Panc1 (cell line): ENCODE measurements around the gene PSMD4. TPM values are rescaled to one million over a fixed set of nuclear protein-coding genes. Genes with fewer than 3 reads are reported as not detected.

Source experiments
- ATAC-seq: fragments of 200-7000 bp; cut with Tn5 transposase; 2 replicates; pipeline ENCODE4 v1.9.1; 2020; ENCODE audit warnings: mild to moderate bottlenecking, moderate library complexity
- BruUV-seq: library from RNA; stranded (reverse); fragments of 400-500 nt; replicated peaks from 2 replicates; lab custom pipeline; 2021; lab: Mats Ljungman, UMichigan
- CTCF ChIA-PET: fragments of 300-600 bp; sonication (Branson Sonifier 250); formaldehyde crosslinking; loops from one replicate; lab custom pipeline; 2022; ENCODE audit warnings: antibody characterized with exemption; lab: Charles Lee
- POLR2A ChIA-PET: fragments of 300-600 bp; sonication (Branson Sonifier 250); formaldehyde crosslinking; loops from one replicate; lab custom pipeline; 2022; ENCODE audit warnings: antibody characterized with exemption; lab: Charles Lee
- DNase-seq: peaks from one replicate; pipeline ENCODE4 v3.0.0-alpha.2; 2010; ENCODE audit warnings: low read depth, low spot score
- H3K27ac ChIP-seq: 2 replicates; pipeline ENCODE4 v1.5.1; 2011; ENCODE audit warnings: mild to moderate bottlenecking, low read length, inconsistent platforms
- H3K27me3 ChIP-seq: fragments of 200-500 bp; sonication (Bioruptor generic); 2 replicates; pipeline ENCODE4 v1.6.0; 2014; ENCODE audit warnings: low read length, inconsistent platforms; ENCODE audit not compliant: control insufficient read depth, insufficient read depth
- H3K36me3 ChIP-seq: fragments of 200-500 bp; sonication (Bioruptor generic); 2 replicates; pipeline ENCODE4 v1.5.1; 2014; ENCODE audit warnings: inconsistent platforms, mild to moderate bottlenecking, low read length, moderate library complexity; ENCODE audit not compliant: control insufficient read depth, insufficient read depth
- H3K4me1 ChIP-seq: 2 replicates; pipeline ENCODE4 v1.5.1; 2011; ENCODE audit warnings: inconsistent platforms, mild to moderate bottlenecking, low read length, moderate library complexity; ENCODE audit not compliant: control insufficient read depth, insufficient read depth
- H3K4me3 ChIP-seq, 2 experiments: 2 replicates each; pipeline ENCODE4 v1.5.1; 2011 to 2012; ENCODE audit warnings: low read depth in 2 of 2, low read length in 2 of 2, mild to moderate bottlenecking in 2 of 2, inconsistent platforms in 1 of 2, moderate library complexity in 1 of 2
- H3K9me3 ChIP-seq: fragments of 200-500 bp; sonication (Bioruptor generic); 2 replicates; pipeline ENCODE4 v1.5.1; 2014; ENCODE audit warnings: low read depth, mild to moderate bottlenecking, inconsistent platforms, low read length, moderate library complexity; ENCODE audit not compliant: control insufficient read depth, insufficient read depth
- POLR2AphosphoS5 ChIP-seq: IDR thresholded peaks from 2 replicates; pipeline ENCODE4 v1.6.1; 2012; ENCODE audit warnings: mild to moderate bottlenecking, low read depth, low read length, moderate library complexity
- SIN3A ChIP-seq: IDR thresholded peaks from 2 replicates; pipeline ENCODE4 v1.6.1; 2012; ENCODE audit warnings: low read depth, mild to moderate bottlenecking, low read length, moderate library complexity, borderline replicate concordance; ENCODE audit not compliant: insufficient read depth
- TCF7L2 ChIP-seq: IDR thresholded peaks from 2 replicates; pipeline ENCODE4 v1.6.1; 2011; ENCODE audit warnings: mild to moderate bottlenecking, low read depth, low read length, inconsistent platforms
- in situ Hi-C: cut with HindIII; loops from 2 replicates; pipeline ENCODE4 v1.10.0; 2016; ENCODE audit warnings: low sequenced_read_pairs, low pct_unique_long_range_greater_than_20kb
- intact Hi-C: fragments of 100-400 bp; cut with micrococcal nuclease; formaldehyde crosslinking; loops from one replicate; pipeline ENCODE4 v1.10.0; 2022; ENCODE audit not compliant: unreplicated experiment
- total RNA-seq: library from RNA; stranded (reverse); gene quantifications from one replicate; pipeline ENCODE4 v1.2.1, GENCODE V29; 2021; ENCODE audit not compliant: unreplicated experiment
- TF ChIP-seq, protein P1 (sequence below), 2 experiments: IDR thresholded peaks; 2 replicates each; pipeline ENCODE4 v1.6.1; 2011 to 2012; ENCODE audit warnings: low read depth in 2 of 2, control low read depth in 1 of 2, low read length in 1 of 2, mild to moderate bottlenecking in 1 of 2, moderate library complexity in 1 of 2; ENCODE audit not compliant: insufficient read depth in 1 of 2
- TF ChIP-seq, protein P2 (sequence below): fragments of 450-650 bp; IDR thresholded peaks from 2 replicates; pipeline ENCODE4 v1.5.1; 2017; ENCODE audit warnings: mild to moderate bottlenecking

PSMD4 gene
- total RNA-seq, 1 experiment from 2014 or later = 256 TPM

DNA sequence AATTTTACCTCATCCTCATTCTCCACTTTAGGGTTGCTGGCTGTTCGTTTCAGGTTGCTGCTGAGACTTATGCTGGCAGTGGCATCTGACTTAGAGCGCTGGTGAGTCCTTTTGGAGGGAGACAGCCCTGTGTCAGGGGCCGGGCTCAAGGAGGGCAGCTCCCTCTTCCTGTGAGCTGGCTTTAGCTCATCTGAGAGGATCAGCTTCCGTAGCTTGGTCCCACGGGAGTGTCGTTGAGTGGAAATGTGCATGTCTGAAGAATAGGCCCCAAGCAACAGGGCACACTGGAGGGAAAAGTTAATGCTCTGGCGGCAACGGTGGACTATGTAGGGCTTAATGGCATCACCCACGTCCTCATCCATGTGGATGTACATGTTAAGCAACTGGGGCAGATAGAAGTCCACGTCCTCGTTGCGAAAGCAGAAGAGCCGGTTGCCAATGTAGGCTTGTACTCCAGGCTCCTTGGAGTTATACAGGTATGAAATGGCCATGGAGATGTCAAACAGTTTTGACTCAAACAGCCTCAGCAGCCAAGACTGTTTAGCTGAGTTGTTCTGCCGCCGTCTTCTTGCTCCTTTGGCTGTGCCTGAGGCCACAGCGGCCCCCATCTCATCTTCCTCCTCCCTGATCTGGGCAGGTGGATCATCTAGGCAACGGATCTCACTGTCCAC, 61.2 kb downstream of the PSMD4 start:
- no peak overlapping the region for H3K4me3 ChIP-seq
- peaks cover 16% of the 10 kb centered on the region for H3K4me1 ChIP-seq
- CTCF ChIA-PET = interaction anchor here (1.2 to 1.6 kb wide), 2 partner anchors 15 to 25 kb away, joined by 4 to 6 read pairs; no protein-coding TSS in a partner anchor
- H3K9me3 ChIP-seq = no peaks in the 10 kb centered on the region
- H3K36me3 ChIP-seq = peaks cover 3% of the 10 kb centered on the region; the same call in 1 of the 2 replicates
- intact Hi-C loops = no loop called here
- no TSS peak for BruUV-seq
- TF ChIP-seq POLR2AphosphoS5 (no peak), TCF7L2 (no peak), SIN3A (no peak)
- TF ChIP-seq, protein P1, sequence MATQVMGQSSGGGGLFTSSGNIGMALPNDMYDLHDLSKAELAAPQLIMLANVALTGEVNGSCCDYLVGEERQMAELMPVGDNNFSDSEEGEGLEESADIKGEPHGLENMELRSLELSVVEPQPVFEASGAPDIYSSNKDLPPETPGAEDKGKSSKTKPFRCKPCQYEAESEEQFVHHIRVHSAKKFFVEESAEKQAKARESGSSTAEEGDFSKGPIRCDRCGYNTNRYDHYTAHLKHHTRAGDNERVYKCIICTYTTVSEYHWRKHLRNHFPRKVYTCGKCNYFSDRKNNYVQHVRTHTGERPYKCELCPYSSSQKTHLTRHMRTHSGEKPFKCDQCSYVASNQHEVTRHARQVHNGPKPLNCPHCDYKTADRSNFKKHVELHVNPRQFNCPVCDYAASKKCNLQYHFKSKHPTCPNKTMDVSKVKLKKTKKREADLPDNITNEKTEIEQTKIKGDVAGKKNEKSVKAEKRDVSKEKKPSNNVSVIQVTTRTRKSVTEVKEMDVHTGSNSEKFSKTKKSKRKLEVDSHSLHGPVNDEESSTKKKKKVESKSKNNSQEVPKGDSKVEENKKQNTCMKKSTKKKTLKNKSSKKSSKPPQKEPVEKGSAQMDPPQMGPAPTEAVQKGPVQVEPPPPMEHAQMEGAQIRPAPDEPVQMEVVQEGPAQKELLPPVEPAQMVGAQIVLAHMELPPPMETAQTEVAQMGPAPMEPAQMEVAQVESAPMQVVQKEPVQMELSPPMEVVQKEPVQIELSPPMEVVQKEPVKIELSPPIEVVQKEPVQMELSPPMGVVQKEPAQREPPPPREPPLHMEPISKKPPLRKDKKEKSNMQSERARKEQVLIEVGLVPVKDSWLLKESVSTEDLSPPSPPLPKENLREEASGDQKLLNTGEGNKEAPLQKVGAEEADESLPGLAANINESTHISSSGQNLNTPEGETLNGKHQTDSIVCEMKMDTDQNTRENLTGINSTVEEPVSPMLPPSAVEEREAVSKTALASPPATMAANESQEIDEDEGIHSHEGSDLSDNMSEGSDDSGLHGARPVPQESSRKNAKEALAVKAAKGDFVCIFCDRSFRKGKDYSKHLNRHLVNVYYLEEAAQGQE (IDR thresholded peaks at IDR 0.05; ENCODE audit: insufficient read depth in 1 of 2, low read depth in 2 of 2, low read length in 1 of 2) = no peak
- TF ChIP-seq, protein P2, sequence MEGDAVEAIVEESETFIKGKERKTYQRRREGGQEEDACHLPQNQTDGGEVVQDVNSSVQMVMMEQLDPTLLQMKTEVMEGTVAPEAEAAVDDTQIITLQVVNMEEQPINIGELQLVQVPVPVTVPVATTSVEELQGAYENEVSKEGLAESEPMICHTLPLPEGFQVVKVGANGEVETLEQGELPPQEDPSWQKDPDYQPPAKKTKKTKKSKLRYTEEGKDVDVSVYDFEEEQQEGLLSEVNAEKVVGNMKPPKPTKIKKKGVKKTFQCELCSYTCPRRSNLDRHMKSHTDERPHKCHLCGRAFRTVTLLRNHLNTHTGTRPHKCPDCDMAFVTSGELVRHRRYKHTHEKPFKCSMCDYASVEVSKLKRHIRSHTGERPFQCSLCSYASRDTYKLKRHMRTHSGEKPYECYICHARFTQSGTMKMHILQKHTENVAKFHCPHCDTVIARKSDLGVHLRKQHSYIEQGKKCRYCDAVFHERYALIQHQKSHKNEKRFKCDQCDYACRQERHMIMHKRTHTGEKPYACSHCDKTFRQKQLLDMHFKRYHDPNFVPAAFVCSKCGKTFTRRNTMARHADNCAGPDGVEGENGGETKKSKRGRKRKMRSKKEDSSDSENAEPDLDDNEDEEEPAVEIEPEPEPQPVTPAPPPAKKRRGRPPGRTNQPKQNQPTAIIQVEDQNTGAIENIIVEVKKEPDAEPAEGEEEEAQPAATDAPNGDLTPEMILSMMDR = no peak
- POLR2A ChIA-PET = no interaction called here
- H3K27me3 ChIP-seq = no peaks in the 10 kb centered on the region
- ATAC-seq = no peak
- no peak for DNase-seq
- H3K27ac ChIP-seq = no peak overlapping the region
- in situ Hi-C loops = no loop called here

Other genes with a start within 250 kb of the PSMD4 start
- gene MINDY1, start 247.8 kb upstream of the PSMD4 start, total RNA-seq = 15.8 TPM
- gene PRUNE1, start 246.3 kb upstream of the PSMD4 start, total RNA-seq = 16.2 TPM
- 0.46 TPM for gene BNIPL, start 218.1 kb upstream of the PSMD4 start, total RNA-seq
- 2.7 TPM for gene C1orf56, start 207.0 kb upstream of the PSMD4 start, total RNA-seq
- gene CDC42SE1, start 195.1 kb upstream of the PSMD4 start, total RNA-seq = 81.2 TPM
- gene MLLT11, start 194.3 kb upstream of the PSMD4 start, total RNA-seq = 5.0 TPM
- 8.1 TPM for gene GABPB2, start 184.0 kb upstream of the PSMD4 start, total RNA-seq
- 5.7 TPM for gene SEMA6C, start 108.1 kb upstream of the PSMD4 start, total RNA-seq
- not detected for gene TNFAIP8L2, start 98.1 kb upstream of the PSMD4 start, total RNA-seq
- gene LYSMD1, start 88.8 kb upstream of the PSMD4 start, total RNA-seq = 5.1 TPM
- gene SCNM1, start 88.6 kb upstream of the PSMD4 start, total RNA-seq = 36.5 TPM
- gene TMOD4, start 78.8 kb upstream of the PSMD4 start, total RNA-seq = 0.80 TPM
- gene VPS72, start 64.5 kb upstream of the PSMD4 start, total RNA-seq = 71.5 TPM
- gene PIP5K1A, start 56.2 kb upstream of the PSMD4 start, total RNA-seq = 78.9 TPM
- gene ZNF687, start 27.6 kb downstream of the PSMD4 start, total RNA-seq = 33.3 TPM
- 52.7 TPM for gene PI4KB, start 72.7 kb downstream of the PSMD4 start, total RNA-seq
- gene RFX5, start 92.5 kb downstream of the PSMD4 start, total RNA-seq = 75.5 TPM
- 5.9 TPM for gene SELENBP1, start 118.0 kb downstream of the PSMD4 start, total RNA-seq
- gene PSMB4, start 144.8 kb downstream of the PSMD4 start, total RNA-seq = 412 TPM
- gene POGZ, start 204.8 kb downstream of the PSMD4 start, total RNA-seq = 76.0 TPM